GM13976 (cell line): ENCODE measurements around the gene SPATA9.
"Not testable (repeated sequence)": the region's sequence is repeated elsewhere in the genome, so short reads cannot be mapped to it uniquely, and the experiment has no call there.

ENCODE experiments used
- DNase-seq: peaks from one replicate; pipeline ENCODE4 v3.0.0; 2012; ENCODE audit warnings: low spot score
- in situ Hi-C: fragments of 300-500 bp; cut with MboI; formaldehyde crosslinking; loops from one replicate; pipeline ENCODE4 v1.12.0; 2022; ENCODE audit warnings: low sequenced_read_pairs, mixed read lengths, inconsistent platforms; ENCODE audit not compliant: unreplicated experiment
- TF ChIP-seq, protein P1 (sequence below): IDR thresholded peaks from 2 replicates; pipeline ENCODE4 v1.5.1; 2012; ENCODE audit warnings: borderline replicate concordance, mild to moderate bottlenecking; ENCODE audit not compliant: insufficient read depth; ENCODE audit errors: extremely low read depth, missing control alignments, control extremely low read depth

The SPATA9 gene

GRCh38 chr5:95646569-95647431 is 36.0 kb downstream of the SPATA9 start, which contains the start of gene RFESD:
TSS of gene RFESD (plus strand) at chr5:95646777. CDS start at chr5:95652272, 5,495 bp downstream.
- DNase-seq: peak; percentile 93
- in situ Hi-C loops: no loop called here
- TF ChIP-seq, protein P1, sequence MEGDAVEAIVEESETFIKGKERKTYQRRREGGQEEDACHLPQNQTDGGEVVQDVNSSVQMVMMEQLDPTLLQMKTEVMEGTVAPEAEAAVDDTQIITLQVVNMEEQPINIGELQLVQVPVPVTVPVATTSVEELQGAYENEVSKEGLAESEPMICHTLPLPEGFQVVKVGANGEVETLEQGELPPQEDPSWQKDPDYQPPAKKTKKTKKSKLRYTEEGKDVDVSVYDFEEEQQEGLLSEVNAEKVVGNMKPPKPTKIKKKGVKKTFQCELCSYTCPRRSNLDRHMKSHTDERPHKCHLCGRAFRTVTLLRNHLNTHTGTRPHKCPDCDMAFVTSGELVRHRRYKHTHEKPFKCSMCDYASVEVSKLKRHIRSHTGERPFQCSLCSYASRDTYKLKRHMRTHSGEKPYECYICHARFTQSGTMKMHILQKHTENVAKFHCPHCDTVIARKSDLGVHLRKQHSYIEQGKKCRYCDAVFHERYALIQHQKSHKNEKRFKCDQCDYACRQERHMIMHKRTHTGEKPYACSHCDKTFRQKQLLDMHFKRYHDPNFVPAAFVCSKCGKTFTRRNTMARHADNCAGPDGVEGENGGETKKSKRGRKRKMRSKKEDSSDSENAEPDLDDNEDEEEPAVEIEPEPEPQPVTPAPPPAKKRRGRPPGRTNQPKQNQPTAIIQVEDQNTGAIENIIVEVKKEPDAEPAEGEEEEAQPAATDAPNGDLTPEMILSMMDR: no peak

GRCh38 chr5:95646226-95646568 is 36.6 kb downstream of the SPATA9 start:
- in situ Hi-C loops, DNase-seq: not testable (repeated sequence)

DNA sequence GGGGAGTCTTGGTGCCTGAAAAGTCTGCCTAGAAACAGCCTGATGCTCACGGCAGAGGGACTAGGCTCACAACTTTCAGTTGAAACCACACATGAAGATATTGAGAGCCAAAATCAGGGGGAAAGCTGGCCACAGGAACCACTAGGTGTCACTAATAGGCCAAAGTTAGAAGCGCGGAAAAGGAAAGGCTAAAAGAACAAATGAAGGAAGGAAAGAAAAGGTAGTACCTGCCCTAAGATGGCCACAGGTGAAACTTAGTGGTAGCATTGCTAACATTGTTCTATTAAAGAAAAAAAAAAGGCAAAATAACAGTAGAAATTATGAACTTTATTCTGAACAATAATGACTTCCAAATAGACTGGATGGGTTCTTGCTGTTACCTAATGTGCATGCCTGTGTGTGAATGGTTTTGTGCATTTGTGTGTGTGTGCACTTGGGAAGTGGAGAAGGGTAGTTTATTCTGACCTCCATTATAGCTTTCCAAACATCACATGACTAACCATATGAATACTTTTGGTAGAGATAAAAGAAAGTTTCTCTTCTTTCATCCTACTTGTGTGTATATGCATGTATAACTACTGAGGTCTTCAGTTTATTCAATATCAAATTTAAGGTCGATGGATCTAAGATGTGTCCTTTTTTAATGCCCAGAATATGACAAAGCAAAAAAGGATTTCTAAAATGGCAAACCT is 38.3 kb downstream of the SPATA9 start:
- in situ Hi-C loops: no loop called here
- DNase-seq: peak; percentile 44
- TF ChIP-seq, protein P1: peak; percentile 82

- no peak for DNase-seq
- TF ChIP-seq, protein P1: no peak
- in situ Hi-C loops: no loop called here
Measured at GRCh38 chr5:95643152-95643551, 39.6 kb downstream of the SPATA9 start.

DNA sequence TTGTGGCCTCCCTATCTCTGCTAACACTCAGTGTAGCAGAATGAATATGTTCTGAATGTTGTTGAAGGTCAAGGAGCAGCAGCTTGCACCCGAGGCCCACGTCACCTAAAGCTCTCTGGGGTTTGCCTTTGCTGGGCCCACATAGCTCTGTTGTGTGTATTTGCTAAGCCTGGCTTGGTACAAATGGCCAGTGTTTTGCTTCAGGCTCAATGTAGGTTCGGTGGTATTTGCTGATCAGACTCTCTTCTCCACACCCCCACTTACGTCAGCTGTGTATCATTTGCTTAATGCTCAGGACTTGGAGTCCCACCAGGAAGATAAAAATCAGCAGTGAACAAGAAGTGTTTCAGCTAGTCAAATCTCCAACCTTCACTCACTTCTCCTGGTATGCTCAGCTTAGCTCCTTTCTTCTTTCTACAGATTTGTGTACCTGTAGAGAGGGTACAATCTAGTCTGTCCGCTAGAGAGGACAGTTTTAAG is 41.0 kb downstream of the SPATA9 start:
- TF ChIP-seq, protein P1: no peak
- DNase-seq: no peak
- in situ Hi-C loops: no loop called here

DNA sequence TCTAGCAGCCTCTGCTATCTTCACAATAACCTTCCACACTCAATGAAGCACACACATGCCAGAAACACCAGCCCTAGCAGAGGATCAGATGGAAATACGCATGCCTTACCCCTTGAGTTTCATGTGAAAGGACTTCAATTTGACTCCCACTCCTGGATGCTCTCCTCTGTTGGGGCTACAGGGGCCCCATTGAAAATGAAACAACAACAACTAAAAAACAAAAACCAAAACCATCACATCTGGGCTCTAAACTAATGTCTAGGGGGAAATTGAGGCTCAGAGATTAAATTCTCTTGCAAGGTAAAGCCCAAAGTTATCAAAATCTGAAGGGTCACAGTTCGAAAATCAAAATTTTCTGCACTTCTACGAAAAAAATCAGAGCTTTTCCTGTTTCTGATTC is 44.2 kb downstream of the SPATA9 start:
- DNase-seq: no peak
- in situ Hi-C loops: no loop called here
- TF ChIP-seq, protein P1: no peak

- DNase-seq: no peak
- in situ Hi-C loops: no loop called here
- TF ChIP-seq, protein P1: no peak
Measured at GRCh38 chr5:95634081-95634480, 48.7 kb downstream of the SPATA9 start.
